ENCODE data around the gene TRAPPC11. TPM values are rescaled to one million over a fixed set of nuclear protein-coding genes. Genes with fewer than 3 reads are reported as not detected.

Gene TRAPPC11
- total and polyA plus RNA-seq, 4 donors = 7.6 to 27.9 (median 14.9) TPM

- Histone ChIP-seq H3K4me1 (ENCODE audit: control insufficient read depth in 4 of 4, insufficient read depth in 4 of 4, low read length in 3 of 4) (peaks cover 4 to 12% (median 9%) of the 10 kb centered on the region in 4 donors), H3K9ac (ENCODE audit: low read depth in 1 of 2, low read length in 2 of 2) (no peak overlapping the region), H3K9me3 (ENCODE audit: control insufficient read depth in 4 of 4, low read length in 3 of 4) (no peaks in the 10 kb centered on the region), H3K27ac (ENCODE audit: low read depth in 1 of 2, low read length in 2 of 2) (no peak overlapping the region), H3K36me3 (ENCODE audit: control insufficient read depth in 4 of 4, insufficient read depth in 3 of 4, low read depth in 1 of 4, low read length in 3 of 4) (peaks cover 0 to 6% (median 1%) of the 10 kb centered on the region in 4 donors), H3K27me3 (ENCODE audit: control insufficient read depth in 4 of 4, insufficient read depth in 4 of 4, low read length in 3 of 4) (no peaks in the 10 kb centered on the region), H3K4me3 (ENCODE audit: low read depth in 1 of 3, low read length in 3 of 3) (no peak overlapping the region)
- DNase-seq (ENCODE audit: low spot score) = no peak
- TF ChIP-seq HNF4A (conservative IDR thresholded peaks at IDR 0.05) (no peak), HNF4G (IDR thresholded peaks at IDR 0.05) (no peak), JUND (IDR thresholded peaks at IDR 0.05) (no peak), EGR1 (IDR thresholded peaks at IDR 0.05; ENCODE audit: low read depth in 2 of 2) (no peak), ATF3 (IDR thresholded peaks at IDR 0.05) (no peak), FOXA2 (IDR thresholded peaks at IDR 0.05) (no peak), NR2F2 (IDR thresholded peaks at IDR 0.05) (no peak), TAF1 (conservative IDR thresholded peaks at IDR 0.05) (no peak), YY1 (IDR thresholded peaks at IDR 0.05) (no peak)
- TF ChIP-seq, protein P1, sequence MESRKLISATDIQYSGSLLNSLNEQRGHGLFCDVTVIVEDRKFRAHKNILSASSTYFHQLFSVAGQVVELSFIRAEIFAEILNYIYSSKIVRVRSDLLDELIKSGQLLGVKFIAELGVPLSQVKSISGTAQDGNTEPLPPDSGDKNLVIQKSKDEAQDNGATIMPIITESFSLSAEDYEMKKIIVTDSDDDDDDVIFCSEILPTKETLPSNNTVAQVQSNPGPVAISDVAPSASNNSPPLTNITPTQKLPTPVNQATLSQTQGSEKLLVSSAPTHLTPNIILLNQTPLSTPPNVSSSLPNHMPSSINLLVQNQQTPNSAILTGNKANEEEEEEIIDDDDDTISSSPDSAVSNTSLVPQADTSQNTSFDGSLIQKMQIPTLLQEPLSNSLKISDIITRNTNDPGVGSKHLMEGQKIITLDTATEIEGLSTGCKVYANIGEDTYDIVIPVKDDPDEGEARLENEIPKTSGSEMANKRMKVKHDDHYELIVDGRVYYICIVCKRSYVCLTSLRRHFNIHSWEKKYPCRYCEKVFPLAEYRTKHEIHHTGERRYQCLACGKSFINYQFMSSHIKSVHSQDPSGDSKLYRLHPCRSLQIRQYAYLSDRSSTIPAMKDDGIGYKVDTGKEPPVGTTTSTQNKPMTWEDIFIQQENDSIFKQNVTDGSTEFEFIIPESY (IDR thresholded peaks at IDR 0.05) = no peak
- TF ChIP-seq, protein P2, sequence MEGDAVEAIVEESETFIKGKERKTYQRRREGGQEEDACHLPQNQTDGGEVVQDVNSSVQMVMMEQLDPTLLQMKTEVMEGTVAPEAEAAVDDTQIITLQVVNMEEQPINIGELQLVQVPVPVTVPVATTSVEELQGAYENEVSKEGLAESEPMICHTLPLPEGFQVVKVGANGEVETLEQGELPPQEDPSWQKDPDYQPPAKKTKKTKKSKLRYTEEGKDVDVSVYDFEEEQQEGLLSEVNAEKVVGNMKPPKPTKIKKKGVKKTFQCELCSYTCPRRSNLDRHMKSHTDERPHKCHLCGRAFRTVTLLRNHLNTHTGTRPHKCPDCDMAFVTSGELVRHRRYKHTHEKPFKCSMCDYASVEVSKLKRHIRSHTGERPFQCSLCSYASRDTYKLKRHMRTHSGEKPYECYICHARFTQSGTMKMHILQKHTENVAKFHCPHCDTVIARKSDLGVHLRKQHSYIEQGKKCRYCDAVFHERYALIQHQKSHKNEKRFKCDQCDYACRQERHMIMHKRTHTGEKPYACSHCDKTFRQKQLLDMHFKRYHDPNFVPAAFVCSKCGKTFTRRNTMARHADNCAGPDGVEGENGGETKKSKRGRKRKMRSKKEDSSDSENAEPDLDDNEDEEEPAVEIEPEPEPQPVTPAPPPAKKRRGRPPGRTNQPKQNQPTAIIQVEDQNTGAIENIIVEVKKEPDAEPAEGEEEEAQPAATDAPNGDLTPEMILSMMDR (IDR thresholded peaks at IDR 0.05; ENCODE audit: low read depth, low read length, missing input control) = no peak
- 82% methylated on average over 3 of the region's 3 CpGs for WGBS
Measured at GRCh38 chr4:183639291-183639690, 19.8 kb upstream of the TRAPPC11 start.

GRCh38 chr4:183645326-183645725 is 13.8 kb upstream of the TRAPPC11 start:
- no peak overlapping the region for H3K9ac ChIP-seq (ENCODE audit: low read depth in 1 of 2, low read length in 2 of 2)
- no peak for DNase-seq (ENCODE audit: low spot score)
- H3K27ac ChIP-seq (ENCODE audit: low read depth in 1 of 2, low read length in 2 of 2) = no peak overlapping the region
- H3K9me3 ChIP-seq (ENCODE audit: control insufficient read depth in 4 of 4, low read length in 3 of 4) = no peaks in the 10 kb centered on the region
- no peaks in the 10 kb centered on the region for H3K4me1 ChIP-seq (ENCODE audit: control insufficient read depth in 4 of 4, insufficient read depth in 4 of 4, low read length in 3 of 4)
- H3K4me3 ChIP-seq (ENCODE audit: low read depth in 1 of 3, low read length in 3 of 3) = no peak overlapping the region
- peaks cover 9 to 41% (median 32%) of the 10 kb centered on the region in 4 donors for H3K36me3 ChIP-seq (ENCODE audit: control insufficient read depth in 4 of 4, insufficient read depth in 3 of 4, low read depth in 1 of 4, low read length in 3 of 4)
- no peak for TF ChIP-seq YY1 (IDR thresholded peaks at IDR 0.05)
- TF ChIP-seq FOXA2 (IDR thresholded peaks at IDR 0.05) = no peak
- TF ChIP-seq RXRA (IDR thresholded peaks at IDR 0.05) = no peak
- TF ChIP-seq RAD21 (IDR thresholded peaks at IDR 0.05) = no peak
- TF ChIP-seq, protein P1 (IDR thresholded peaks at IDR 0.05) = no peak
- TF ChIP-seq, protein P3, sequence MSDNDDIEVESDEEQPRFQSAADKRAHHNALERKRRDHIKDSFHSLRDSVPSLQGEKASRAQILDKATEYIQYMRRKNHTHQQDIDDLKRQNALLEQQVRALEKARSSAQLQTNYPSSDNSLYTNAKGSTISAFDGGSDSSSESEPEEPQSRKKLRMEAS (IDR thresholded peaks at IDR 0.05) = no peak
- no peaks in the 10 kb centered on the region for H3K27me3 ChIP-seq (ENCODE audit: control insufficient read depth in 4 of 4, insufficient read depth in 4 of 4, low read length in 3 of 4)
- 94% methylated on average over 7 of the region's 7 CpGs for WGBS

All from liver (tissue), 9 donors.